GM15510 (cell line): ENCODE data around the gene RPS24.

Experiments used
- POLR2A ChIP-seq: IDR thresholded peaks from 3 replicates; pipeline ENCODE4 v1.6.1; 2011; ENCODE audit warnings: borderline replicate concordance; ENCODE audit not compliant: insufficient read length; ENCODE audit errors: extremely low read depth

RPS24 gene

GRCh38 chr10:78033637-78034470 is at the start of gene RPS24:
Gene RPS24, plus strand, starts transcription at chr10:78033863. Its CDS starts 39 bp downstream, at chr10:78033902.
- TF ChIP-seq POLR2A, result peak; percentile 98

GRCh38 chr10:77984986-77985385 is 48.7 kb upstream of the RPS24 start:
- no peak for TF ChIP-seq POLR2A

GRCh38 chr10:77987671-77988255 is 45.9 kb upstream of the RPS24 start:
- no peak for TF ChIP-seq POLR2A

GRCh38 chr10:77989081-77989724 is 44.5 kb upstream of the RPS24 start:
- TF ChIP-seq POLR2A, result no peak

GRCh38 chr10:77993620-77994019 is 40.0 kb upstream of the RPS24 start:
- TF ChIP-seq POLR2A, result no peak

GRCh38 chr10:78000206-78000605 is 33.5 kb upstream of the RPS24 start:
- TF ChIP-seq POLR2A, result no peak

GRCh38 chr10:78000956-78001472 is 32.6 kb upstream of the RPS24 start:
- no peak for TF ChIP-seq POLR2A

GRCh38 chr10:78002541-78003288 is 30.9 kb upstream of the RPS24 start:
- no peak for TF ChIP-seq POLR2A

- no peak for TF ChIP-seq POLR2A
Observed at GRCh38 chr10:78004215-78005026, 29.2 kb upstream of the RPS24 start.

GRCh38 chr10:78007172-78007571 is 26.5 kb upstream of the RPS24 start:
- no peak for TF ChIP-seq POLR2A

- TF ChIP-seq POLR2A, result no peak
Observed at GRCh38 chr10:78009662-78010061, 24.0 kb upstream of the RPS24 start.

GRCh38 chr10:78010278-78010677 is 23.4 kb upstream of the RPS24 start:
- no peak for TF ChIP-seq POLR2A

- TF ChIP-seq POLR2A, result no peak
Observed at GRCh38 chr10:78011065-78011464, 22.6 kb upstream of the RPS24 start.

- TF ChIP-seq POLR2A, result no peak
Observed at GRCh38 chr10:78013564-78013963, 20.1 kb upstream of the RPS24 start.
